C1 segment of cervical spinal cord (tissue), 14 donors: ENCODE measurements around the gene STPG1.

Experiments
- DNase-seq, 14 donors: peaks; one replicate each; lab custom pipeline; 2025; lab: John Stamatoyannopoulos, UW

The STPG1 gene

DNA sequence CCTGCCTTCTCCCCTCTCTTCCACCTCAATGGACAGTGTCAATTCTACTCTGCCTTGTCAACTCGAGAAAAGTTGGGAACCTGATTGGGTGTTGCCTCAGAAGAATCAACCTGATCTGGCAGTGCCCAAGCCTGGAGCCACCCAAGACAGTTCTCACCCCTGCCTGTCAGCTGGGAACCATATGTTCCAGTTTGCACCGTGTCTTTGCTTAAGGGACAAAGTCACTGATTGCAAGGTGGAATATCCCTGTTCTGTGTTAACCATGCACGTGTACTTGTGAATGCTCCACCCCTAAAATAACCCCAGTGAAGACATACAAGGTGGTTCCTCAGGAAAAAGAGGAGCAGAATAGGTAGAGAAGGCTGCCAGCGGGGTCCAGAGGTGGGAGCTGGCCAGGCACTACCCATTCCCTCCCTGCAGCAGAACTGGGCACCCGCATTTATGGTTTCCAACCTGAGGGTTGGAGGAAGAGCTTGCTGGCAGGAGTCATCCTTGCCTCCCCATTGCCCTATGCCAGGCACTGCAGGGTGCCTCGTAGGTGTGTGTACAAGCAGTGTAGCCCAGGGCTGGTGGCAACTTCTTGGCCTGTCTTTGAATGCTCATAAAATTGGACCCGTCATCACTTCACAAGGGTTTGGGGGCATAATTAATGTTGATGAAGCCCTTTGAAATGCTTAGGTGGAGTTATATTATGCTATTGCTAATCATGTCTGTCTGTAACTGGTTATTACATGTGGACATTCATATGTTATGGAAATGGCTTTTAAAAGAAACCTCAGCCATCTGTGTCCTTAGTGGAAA is 13.4 kb upstream of the STPG1 start:
- peak in 1 of 14 donors; percentile 29 for DNase-seq

DNA sequence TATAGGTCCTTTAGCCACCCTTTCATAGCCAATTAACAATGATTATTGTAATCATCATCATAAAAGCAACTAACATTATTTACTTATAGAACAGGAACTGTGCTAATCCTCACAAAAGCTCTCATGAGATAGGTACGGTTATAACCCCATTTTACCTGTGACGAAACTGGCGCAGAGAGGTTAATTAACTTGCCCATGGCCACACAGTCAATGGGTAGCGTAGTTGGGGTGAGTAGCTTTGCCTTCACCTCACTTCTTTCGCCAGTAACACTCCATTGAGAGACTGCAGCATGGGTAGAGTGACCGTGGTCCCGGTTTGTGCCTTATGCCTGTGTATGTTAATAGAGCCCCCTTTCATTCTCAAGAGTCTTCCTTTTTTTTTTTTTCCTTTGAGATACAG is 12.3 kb upstream of the STPG1 start:
- no peak for DNase-seq

DNA sequence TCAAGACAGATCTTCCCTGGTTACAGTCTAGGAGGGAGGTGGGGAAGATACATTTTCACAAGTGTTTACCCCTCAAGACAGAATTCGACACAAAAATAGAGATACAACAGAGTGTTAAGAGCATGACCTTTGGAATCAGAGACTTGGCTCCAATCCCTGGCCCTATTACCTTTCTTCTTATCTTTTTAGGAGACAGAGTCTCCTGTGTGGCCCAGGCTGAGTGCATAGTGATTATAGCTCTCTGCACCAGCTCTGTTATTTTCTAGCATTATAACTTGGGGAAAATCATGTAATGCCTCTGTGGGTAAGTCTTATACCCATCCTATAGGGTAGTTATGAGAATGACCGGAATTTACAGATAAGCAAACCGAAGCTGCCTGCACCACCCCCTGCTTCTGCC is 11.9 kb upstream of the STPG1 start:
- DNase-seq: no peak

DNA sequence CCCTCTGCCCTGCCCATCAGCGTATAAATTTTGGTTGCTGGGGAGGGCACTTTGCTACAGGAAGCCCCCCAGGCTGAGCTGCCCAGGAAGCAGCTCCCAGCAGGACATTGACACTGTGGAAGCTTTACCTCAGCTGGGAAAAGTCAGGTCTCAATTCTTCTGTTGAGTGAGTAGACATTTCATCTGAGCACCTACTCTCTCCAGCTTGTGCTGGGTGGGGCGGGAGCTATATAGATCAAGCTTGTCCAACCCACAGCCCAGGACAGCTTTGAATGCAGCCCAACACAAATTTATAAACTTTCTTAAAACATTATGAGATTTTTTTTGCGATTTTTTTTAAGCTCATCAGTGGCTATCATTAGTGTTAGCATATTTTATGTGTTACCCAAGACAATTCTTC is 11.4 kb upstream of the STPG1 start:
- DNase-seq: no peak

DNA sequence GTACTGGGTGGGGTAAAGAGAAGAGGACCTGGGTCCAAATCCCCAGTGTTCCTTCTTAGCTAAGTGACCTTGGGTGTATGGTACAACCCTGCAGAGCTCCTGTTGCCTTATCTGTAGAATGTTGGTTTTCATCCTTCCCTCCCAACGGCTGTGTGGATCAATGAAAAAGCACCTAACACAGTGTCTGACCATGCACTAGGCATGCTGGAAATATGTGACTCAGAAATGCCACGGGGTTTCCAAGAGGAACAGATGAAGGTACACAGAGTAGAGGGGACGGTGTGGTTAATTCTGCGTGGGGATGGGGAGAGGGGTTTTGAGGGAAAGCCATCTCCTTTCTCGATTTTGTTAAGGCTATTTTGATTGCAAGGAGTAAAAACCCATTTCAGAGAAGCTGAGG is 10.6 kb upstream of the STPG1 start:
- DNase-seq: no peak

DNA sequence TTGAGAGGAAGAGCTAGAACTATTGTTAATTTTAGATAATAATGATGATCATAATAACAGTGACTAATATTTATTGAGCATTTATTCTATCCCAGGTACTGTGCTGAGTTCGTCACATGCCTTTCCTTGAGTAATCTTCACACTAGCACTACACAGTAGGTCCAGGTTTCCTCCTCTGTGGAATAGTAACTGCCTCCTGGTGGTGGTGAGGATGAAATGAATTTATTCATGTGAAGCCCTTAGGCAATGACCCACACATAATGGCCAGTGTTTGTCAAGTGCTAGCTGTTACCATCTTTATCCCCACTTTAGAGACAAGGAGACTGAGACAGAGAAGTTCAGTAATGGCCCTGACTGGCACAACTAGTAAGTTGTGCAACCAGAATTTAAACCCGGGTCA is 7.9 kb upstream of the STPG1 start:
- DNase-seq: no peak

DNA sequence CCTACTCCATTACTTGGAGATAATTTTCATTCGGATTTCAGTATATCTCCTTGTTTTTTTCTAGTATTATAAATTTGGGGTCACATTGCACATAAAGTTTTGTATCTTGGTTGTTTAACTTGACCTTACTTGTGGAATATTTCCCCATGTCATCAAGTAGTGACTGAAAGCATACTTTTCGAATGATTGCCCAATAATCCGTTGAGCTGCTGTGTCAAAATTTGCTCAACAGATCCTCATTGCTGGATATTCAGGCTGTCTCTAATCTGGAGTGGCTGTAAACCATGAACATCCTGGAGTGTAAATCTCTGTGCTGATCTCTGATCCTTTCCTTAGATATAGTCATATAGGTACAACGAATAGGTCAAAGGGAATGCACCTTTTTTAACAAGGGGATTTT is 7.0 kb upstream of the STPG1 start:
- DNase-seq: no peak

DNA sequence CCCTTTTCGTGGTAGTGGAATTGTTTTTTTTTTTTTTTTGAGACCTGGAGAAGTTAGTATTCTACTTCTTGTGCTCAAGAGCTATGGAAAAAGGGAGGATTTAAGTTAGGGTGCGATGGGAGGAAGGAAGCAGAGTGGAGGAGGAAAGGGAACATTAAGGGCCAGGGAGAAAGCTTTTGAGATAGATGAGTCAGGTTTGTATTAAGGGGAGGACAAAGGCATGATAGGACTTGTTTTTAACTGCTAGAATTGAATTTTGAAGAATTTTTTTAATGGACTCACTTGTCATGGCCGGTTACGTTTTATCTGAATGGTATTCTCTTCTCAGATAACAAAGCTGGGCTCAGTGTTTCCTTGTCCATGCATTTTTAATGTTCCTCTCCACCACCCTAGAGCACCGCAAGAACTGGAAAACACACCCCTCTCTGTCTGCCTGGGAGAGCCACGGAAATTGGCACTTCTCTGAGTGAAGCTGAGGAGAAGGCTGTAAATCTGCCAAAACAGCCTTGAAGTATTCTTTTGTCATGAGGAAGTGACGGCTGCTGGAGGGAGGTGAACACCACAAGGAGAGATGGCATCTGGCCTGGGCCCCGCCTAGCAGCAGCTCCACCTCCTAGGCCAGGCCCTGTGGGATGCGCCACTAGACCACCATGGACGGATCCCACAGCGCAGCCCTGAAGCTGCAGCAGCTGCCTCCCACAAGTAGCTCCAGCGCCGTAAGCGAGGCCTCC is 5.5 kb upstream of the STPG1 start:
- peak in 7 of 14 donors; percentile 15 to 58 (median 33) for DNase-seq

DNA sequence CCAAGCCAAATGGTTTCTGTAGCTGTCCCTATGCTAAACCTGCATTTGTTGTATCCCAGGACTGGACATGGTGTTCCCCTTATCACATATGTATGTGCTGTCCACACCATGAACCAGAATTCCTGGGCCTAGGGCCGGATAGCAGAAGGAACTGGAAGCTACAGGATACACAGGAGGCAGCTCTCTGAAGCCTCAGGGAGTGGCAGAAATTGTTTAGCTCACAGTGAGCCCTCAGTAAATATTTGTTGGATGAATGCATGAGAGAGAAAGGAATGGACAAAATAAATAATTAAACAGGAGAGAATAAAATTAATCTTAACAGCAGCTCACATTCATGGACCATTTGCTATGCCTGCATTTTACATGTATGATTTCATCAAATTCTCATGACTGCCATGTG is 4.1 kb upstream of the STPG1 start:
- peak in 1 of 14 donors; percentile 12 for DNase-seq

DNA sequence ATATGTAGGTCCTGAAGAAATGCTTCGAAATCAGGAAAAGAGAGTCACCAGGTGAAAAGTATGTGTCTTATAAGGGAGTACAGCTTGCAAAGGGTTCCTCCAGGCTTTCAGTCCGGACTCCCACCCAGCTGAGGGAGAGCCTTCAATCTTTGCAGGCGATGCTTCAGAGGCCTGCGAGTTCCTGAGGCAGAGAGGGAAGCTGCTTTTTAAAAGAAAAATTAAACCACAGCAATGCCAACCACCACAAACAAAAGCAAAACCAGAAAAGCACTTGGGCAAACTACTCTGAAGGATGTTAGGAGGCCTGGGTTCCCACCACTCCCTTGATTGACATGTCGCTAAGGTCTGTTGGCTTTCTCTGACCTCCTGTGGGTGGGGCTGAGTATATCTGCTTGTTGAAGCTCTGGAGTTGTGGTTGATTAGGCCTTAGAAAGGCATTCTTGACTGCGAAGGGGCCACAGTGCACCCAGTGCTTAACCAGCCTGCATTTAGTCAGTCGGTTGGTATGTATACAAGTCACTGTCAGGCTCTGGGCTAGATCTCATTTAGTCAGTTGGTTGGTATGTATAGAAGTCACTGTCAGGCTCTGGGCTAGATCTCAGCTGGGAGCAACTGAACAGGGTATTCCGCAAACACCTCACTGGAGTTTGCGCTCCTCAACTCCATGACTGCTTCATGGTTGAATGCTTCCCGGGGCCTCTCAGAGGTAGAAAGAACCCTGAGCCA is 3.2 kb upstream of the STPG1 start:
- peak in 1 of 14 donors; percentile 30 for DNase-seq

DNA sequence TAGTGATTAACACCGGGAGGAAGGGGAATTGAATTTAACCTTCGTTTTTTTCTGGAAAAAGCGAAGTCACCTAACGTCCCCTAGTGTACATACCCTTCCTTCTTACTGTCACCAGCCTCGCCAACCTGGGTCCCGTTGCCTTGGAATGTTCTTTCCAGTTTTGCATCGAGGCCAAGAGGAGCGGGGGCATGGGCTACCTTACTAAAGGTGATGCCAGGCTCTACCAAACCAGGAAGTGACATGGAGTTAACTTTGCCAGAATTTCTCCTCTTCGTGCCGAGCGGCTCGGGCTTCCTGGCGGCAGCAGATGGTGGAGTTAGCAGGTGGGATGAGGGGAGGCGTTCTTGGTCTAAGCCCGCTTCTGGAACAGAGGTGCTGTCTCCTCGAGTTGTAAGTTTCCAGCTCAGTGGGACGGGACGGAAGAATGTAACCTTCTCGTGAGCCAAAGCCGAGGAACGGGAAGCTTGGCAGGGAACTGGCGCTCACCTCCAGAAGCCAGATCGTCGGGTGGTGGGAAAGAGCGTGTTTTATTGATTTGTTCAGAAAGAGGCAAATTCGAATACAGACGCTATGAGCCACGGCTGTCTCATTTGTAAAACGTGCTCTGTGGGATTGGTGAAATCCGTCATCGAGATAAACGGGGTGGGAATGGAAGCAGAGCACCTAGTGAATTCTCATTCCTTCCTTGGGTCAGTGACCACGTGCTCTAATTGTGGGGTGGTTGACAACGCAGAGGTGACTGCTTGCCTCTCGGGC is 2.5 kb upstream of the STPG1 start:
- peak in 4 of 14 donors; percentile 63 to 86 (median 70) for DNase-seq

DNA sequence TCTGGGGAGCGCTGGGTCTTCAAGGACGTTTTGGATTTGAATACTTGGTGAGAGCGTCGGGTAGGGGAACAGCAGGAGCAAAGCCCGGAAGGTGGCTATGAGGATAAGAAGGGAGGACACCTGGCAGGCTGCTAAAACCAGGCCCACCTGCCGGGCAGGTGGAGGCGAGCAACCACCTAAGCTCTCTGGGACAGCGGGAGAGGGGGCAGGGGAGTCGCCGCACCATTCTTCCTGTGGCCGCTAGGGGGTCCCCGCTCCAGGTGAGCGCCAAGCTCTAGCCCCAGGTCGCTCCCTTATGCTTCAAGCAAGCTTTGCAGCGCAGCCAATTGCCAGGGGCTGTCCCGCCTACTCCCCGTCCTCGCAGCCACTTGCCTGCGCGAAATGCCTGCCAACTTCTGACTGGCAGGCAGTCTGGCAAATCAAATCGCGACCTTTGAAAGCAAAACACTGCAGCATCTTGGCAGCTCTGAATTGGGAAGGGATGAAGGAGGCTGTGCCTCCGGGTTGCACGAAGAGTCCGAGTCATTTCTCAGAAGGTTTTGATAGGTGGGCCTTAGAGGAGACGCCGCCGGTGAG is 1.8 kb upstream of the STPG1 start, which contains the start of gene NIPAL3:
Gene NIPAL3 (plus strand): TSS at position 469 of the 576 bp plus-strand sequence. CDS start 3,746 bp downstream, outside the sequence.
- DNase-seq: peak; percentile 61 to 99 (median 92)

DNA sequence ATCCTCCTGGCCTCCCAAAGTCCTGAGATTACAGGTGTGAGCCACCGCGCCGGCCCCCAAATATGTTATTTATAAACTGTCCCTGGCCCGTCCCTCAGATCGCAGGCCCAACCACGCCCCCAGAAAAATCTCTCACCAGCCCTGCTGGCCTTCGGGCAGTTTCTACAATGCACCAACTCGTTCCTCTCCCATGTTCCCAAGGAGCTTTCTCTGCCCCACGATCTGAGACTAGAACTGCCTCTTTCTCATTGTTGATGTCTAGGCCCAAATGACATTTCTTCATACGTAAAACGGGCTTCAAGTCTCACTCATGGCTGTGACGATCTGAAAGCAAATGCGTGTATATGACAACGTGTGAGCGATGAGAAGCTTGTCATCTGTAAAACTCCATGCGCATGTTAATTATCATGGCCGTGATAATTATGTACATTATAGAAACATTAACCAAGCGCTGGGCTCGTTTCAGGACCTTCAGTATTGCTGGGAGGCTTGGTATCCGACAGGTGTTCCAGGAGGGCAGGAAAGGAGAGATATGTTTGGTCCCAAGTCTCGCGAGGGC is 1.3 kb upstream of the STPG1 start:
- DNase-seq: no peak

DNA sequence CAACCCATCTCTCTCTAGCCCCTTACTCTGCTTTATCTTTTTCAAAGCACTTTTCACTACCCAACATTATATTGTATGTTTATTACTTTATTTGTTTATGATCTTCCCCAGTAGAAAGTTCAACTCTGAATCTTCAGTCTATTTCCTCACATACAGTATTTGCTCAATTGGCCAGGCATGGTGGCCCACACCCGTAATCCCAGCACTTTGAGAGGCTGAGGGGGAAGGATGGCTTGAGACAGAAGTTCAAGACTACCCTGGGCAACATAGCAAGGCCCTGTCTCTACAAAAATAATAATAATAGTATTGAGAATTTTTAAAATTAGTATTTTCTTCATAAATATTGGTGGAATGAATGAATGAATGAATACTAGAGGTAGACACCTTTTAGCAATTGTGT is 1.2 kb downstream of the STPG1 start:
- no peak for DNase-seq

DNA sequence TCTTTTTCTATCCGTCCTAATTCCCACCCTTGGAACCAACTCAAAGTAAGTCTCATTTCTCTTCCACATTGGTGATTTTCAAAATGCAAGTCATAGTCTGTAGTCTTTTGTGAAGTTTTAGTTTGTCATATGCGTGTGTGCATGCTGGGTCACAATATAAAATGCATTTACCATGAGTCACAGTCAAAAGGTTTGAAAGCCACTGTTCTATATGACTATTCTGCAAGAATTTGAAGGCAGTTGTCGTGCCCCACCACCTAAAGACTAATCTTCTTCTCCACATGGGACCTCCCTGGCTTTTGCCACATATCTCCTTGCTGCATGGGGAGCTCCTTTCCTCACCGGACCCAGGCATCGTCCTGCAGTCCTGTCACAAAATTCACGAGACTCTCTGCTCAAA is 1.6 kb downstream of the STPG1 start:
- no peak for DNase-seq

DNA sequence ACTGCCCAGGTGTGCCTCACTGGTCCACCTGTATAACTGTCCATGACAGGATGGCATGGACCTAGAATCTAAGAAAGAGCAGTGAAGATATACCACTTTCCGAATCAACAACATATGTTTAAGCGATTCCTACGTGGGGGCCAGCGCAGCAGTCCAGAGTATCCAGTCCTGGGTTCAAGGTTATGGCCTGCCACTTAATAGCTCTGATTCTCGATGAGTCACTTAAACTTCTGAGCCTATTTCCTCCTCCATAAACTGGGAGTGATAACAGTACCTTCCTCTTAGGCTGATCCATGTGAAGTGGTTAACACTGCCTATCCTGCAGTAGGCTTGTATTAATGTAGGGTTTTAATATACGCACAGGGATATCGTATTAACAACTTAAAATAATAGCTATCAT is 2.8 kb downstream of the STPG1 start:
- DNase-seq: no peak

DNA sequence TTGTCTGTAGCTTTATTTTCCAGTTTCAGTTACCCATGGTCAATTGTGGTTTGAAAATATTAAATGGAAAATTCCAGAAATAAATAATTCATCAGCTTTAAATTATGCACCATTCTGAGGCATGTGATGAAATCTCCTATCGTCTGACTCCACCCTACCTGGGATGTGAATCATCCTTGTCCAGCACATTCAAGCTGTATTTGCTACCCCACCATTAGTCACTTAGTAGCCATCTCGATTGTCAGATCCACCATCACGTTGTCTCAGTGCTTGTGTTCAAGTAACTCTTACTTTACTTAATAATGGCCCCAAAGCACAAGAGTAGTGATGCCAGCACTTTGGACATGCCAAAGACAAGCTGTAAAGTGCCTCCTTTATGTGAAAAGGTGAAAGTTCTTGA is 4.0 kb downstream of the STPG1 start:
- DNase-seq: no peak

DNA sequence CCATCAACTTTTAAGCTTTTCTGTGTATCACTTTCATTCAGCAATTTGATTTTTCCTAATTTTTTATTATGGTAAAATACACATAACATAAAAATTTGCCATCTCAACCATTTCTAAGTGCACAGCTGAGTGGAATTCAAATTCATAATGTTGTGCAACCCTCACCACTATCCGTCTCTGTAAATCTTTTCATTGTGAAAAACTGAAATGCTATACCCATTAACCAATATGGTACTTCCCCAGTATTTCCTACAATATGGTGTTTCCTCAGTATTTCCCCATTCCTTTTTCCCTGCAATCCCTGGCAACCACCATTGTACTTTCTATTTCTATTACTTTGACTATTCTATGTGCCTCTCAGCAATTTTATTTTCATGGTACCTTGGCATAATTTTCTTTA is 6.8 kb downstream of the STPG1 start:
- DNase-seq: no peak

DNA sequence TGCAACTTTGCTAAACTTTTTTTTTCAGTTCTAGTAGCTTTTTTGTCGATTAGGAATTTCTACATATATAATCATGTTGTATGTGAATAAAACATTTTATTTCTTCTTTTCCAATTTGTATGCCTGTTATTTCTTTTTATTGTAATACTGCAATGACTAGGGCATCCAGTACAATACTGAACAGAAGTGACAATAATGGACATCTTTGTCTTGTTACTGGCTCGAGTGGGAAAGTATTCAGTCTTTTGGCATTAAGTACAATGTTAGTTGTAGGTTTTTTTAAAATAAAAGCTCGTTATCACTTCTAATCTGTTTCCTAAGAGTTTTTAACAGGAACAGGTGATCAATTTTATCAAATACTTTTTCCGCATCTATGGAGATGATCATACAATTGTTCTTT is 9.8 kb downstream of the STPG1 start:
- DNase-seq: no peak

DNA sequence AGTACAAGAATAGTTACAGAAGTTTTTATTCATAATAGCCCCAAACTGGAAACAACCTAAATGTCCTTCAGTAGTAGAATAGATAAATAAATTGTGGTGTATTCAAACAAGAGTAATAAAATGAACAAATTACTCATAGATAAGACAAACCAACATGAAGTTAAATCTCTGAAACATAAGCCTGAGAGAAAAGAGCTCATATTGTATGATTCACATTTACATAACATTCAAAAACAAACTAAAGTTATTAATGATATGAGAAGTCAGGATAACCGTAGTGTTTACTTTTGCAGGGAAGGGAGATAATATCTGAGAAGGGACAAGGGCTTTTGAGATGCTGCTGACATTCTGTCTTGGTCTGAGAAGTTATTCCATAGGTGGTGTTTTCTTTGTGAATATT is 13.5 kb downstream of the STPG1 start:
- DNase-seq: no peak

DNA sequence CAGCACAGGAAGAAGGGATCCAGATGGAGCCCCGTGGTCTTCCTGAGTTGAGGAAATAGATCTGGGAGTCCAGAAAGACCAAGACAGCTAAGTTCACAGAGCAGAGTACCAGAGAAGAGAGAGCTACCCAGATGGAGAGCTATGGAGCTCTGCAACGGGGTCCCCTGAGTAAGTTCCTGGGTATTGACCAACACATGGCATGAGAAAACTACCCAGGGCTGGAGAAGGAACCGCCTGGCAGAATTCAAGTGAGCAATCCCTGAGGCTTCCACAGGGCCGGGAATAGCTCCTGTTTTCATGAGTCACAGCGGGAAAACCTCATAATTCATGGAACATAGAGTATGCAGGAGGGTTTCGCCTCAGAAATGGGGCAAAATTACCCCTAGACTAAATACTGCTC is 19.7 kb downstream of the STPG1 start:
- peak in 1 of 14 donors; percentile 40 for DNase-seq
